Nephron progenitor cell (in vitro differentiated cells): ENCODE results near the gene BICC1.
A peak's percentile ranks its signal among the peaks of the same experiment; 100 is the strongest.

Source experiments
- DNase-seq: peaks from one replicate; pipeline ENCODE4 v3.0.0; 2021
- H3K27ac Mint-ChIP-seq: 2 replicates; pipeline ENCODE4 v1.8.0; 2021; ENCODE audit warnings: mild to moderate bottlenecking, moderate library complexity, mixed read lengths
- H3K27me3 Mint-ChIP-seq: 2 replicates; pipeline ENCODE4 v1.8.0; 2021; ENCODE audit warnings: mild to moderate bottlenecking, low read depth, mixed read lengths; ENCODE audit not compliant: poor library complexity
- H3K36me3 Mint-ChIP-seq: 2 replicates; pipeline ENCODE4 v1.8.0; 2021; ENCODE audit warnings: low read depth, mixed read lengths
- H3K4me1 Mint-ChIP-seq: 2 replicates; pipeline ENCODE4 v1.8.0; 2021; ENCODE audit warnings: mixed read lengths
- H3K4me3 Mint-ChIP-seq: 2 replicates; pipeline ENCODE4 v1.8.0; 2021; ENCODE audit warnings: mild to moderate bottlenecking, moderate library complexity, mixed read lengths
- H3K9me3 Mint-ChIP-seq: 2 replicates; pipeline ENCODE4 v1.8.0; 2021; ENCODE audit warnings: mild to moderate bottlenecking, moderate library complexity, mixed read lengths
- TF ChIP-seq, protein P1 (sequence below): fragments of 200-600 bp; sonication (generic); IDR thresholded peaks from 2 replicates; pipeline ENCODE4 v1.5.0; 2021; ENCODE audit warnings: antibody characterized with exemption

Gene BICC1

DNA sequence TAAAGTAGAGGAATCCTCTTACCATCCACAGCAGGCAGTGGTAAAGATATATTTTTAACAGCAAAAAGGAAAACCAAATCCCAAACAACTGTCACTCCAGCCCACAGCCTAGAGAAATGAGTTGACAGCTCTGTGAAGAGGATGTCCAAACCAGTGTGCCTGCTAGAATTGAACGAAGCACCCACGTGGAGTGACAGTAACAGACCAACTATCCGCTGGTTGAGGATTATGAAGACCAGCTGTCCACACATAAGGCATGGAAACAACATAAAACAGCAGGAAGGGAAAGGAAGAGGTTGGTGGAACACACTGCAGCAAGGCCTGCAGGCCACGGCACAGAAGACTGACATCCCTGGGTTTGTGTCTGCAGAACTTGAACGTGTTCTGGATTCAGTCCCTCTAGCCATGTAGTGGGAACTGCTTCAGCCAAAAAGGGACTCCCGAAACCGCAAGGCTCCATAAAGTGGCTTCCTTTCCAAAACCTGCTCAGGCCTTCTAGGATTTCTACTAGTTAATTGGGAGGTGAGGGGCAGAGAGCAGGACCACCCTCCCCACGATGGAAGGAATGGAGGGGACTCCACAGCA is 324.4 kb downstream of the BICC1 start:
- H3K27me3 Mint-ChIP-seq, result no peaks in the 10 kb centered on the region
- H3K4me3 Mint-ChIP-seq, result no peak overlapping the region
- no peak overlapping the region for H3K27ac Mint-ChIP-seq
- peaks cover 39% of the 10 kb centered on the region for H3K4me1 Mint-ChIP-seq
- peaks cover 7% of the 10 kb centered on the region for H3K9me3 Mint-ChIP-seq
- no peak for DNase-seq
- TF ChIP-seq, protein P1, sequence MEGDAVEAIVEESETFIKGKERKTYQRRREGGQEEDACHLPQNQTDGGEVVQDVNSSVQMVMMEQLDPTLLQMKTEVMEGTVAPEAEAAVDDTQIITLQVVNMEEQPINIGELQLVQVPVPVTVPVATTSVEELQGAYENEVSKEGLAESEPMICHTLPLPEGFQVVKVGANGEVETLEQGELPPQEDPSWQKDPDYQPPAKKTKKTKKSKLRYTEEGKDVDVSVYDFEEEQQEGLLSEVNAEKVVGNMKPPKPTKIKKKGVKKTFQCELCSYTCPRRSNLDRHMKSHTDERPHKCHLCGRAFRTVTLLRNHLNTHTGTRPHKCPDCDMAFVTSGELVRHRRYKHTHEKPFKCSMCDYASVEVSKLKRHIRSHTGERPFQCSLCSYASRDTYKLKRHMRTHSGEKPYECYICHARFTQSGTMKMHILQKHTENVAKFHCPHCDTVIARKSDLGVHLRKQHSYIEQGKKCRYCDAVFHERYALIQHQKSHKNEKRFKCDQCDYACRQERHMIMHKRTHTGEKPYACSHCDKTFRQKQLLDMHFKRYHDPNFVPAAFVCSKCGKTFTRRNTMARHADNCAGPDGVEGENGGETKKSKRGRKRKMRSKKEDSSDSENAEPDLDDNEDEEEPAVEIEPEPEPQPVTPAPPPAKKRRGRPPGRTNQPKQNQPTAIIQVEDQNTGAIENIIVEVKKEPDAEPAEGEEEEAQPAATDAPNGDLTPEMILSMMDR, result no peak
- H3K36me3 Mint-ChIP-seq, result peaks cover 5% of the 10 kb centered on the region

DNA sequence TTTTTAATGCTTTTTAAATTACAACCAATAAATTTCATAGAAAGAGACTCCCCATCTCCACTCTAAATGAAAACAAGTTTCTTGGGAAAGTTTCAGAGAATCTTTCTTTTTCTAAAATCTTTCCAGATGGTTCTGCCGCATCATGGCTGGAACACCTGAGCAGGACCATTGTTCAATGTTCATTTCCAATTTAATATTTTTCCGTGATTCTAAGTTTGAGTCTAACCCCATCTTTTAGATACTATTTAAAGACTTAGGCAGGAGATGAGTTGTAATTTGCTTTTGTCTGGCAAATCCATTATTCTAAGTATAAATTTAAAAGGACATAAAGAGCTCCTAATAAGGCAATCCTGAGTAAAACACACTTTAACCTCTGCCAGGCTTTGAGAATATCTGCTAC is 325.2 kb downstream of the BICC1 start:
- Mint-ChIP-seq H3K27me3 (no peaks in the 10 kb centered on the region), H3K27ac (no peak overlapping the region), H3K4me3 (no peak overlapping the region), H3K9me3 (peaks cover 7% of the 10 kb centered on the region), H3K36me3 (peaks cover 5% of the 10 kb centered on the region), H3K4me1 (peaks cover 46% of the 10 kb centered on the region)
- TF ChIP-seq, protein P1, result no peak
- no peak for DNase-seq

DNA sequence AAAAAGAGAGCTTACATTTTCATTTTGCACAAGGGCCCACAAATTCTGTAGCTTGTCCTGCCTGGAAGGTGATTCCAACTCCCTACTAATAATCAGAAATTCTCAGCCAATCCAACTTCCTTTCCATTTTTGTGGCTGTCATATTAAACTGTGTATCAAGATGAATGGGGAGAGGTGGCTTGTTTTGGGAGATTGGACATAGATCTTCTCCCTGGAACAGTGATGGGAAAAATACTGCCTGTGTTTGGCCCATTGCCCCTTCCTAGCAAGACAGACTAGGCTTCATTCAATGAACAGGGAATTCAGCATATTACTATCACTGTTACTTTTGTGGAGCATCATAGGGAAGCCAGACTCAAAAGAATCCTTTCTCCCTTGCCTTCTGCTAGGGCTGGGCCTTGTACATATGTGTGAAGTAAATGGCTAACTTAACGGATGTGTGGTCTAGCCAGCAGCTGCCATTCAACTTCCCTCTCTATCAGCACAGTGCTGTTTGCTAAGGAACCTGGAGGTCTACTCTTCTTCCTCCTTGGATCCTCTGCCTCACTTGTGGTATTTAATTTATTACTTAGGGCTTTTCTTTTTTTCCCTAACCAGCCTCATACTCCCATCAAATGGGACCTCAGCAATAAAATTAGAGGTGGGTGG is 326.0 kb downstream of the BICC1 start:
- H3K4me1 Mint-ChIP-seq, result peaks cover 53% of the 10 kb centered on the region
- H3K4me3 Mint-ChIP-seq, result no peak overlapping the region
- DNase-seq, result no peak
- H3K27me3 Mint-ChIP-seq, result no peaks in the 10 kb centered on the region
- peak overlapping the region; percentile 45 for H3K27ac Mint-ChIP-seq
- TF ChIP-seq, protein P1, result no peak
- H3K9me3 Mint-ChIP-seq, result peaks cover 7% of the 10 kb centered on the region
- peaks cover 5% of the 10 kb centered on the region for H3K36me3 Mint-ChIP-seq

DNA sequence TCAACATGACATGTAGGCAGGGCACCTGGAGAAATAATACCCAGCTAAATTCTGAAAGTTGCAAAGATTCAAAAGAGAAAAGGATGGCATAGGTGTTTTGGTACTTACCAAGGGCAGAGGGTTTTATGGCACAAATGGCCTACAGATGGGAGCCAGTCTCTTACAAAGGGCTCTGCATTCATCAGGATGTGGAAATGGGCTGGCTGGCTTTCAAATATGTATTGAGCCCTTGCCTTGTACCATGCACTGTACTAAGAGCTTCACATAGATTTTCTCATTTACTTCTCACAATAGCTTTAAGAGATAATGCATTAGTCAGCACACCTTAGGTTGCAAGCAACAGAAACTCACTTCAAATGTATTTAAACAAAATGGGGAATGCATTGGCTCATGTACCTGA is 327.1 kb downstream of the BICC1 start:
- Mint-ChIP-seq H3K27me3 (peaks cover 4% of the 10 kb centered on the region), H3K4me3 (no peak overlapping the region), H3K36me3 (peaks cover 5% of the 10 kb centered on the region), H3K9me3 (peaks cover 7% of the 10 kb centered on the region), H3K27ac (no peak overlapping the region), H3K4me1 (peaks cover 57% of the 10 kb centered on the region)
- no peak for DNase-seq
- TF ChIP-seq, protein P1, result no peak

DNA sequence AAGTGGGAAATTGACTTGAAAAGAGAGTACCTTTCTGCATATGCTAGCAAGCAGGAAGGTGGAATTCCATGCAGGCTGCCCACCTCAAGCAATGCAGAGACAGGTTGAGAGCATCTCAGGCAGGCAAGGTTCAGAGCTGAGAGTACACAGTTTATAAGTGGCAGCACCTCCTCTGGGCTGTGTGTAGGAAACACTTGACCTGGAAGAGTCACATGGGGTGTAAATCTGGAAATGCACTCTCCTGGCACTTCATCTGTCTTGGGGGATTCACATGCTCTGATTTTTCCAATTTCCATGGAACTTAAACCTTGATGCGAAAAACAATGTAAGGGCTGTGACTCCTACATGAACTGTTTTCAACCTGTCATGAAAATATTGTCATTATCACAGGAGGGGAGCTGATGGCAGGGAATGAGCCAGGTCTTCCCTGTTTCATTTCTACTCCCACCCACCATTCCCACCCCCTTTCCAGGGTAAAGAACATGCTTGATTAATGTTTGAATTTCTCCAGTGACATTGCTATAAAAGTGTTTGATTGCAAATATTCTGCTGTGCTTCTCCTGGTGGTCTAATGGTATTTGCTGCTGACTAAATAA is 328.3 kb downstream of the BICC1 start:
- TF ChIP-seq, protein P1, result no peak
- peaks cover 5% of the 10 kb centered on the region for H3K36me3 Mint-ChIP-seq

More for the DNA sequence above, 328.3 kb downstream of the BICC1 start:
- peaks cover 4% of the 10 kb centered on the region for H3K27me3 Mint-ChIP-seq
- H3K4me3 Mint-ChIP-seq, result no peak overlapping the region
- no peak for DNase-seq
- H3K4me1 Mint-ChIP-seq, result peaks cover 64% of the 10 kb centered on the region
- H3K9me3 Mint-ChIP-seq, result peaks cover 7% of the 10 kb centered on the region
- peak overlapping the region; percentile 42 for H3K27ac Mint-ChIP-seq
